GM23338 (cell line): ENCODE data around the gene SORCS2. TPM values are rescaled to one million over a fixed set of nuclear protein-coding genes. Genes with fewer than 3 reads are reported as not detected.

Experiments used
- ATAC-seq: fragments of 200-7000 bp; cut with Tn5 transposase; 3 replicates; pipeline ENCODE4 v1.9.1; 2020
- DNase-seq: peaks from one replicate; pipeline ENCODE4 v3.0.0-alpha.2; 2015; ENCODE audit warnings: low spot score
- H2AFZ ChIP-seq: fragments of 200-600 bp; sonication (generic); 2 replicates; pipeline ENCODE4 v1.8.0; 2016; ENCODE audit warnings: antibody characterized with exemption, mild to moderate bottlenecking, moderate library complexity
- H3F3A ChIP-seq: fragments of 200-600 bp; sonication (generic); replicated peaks from 2 replicates; pipeline ENCODE4 v1.8.0; 2017; ENCODE audit warnings: antibody characterized with exemption, mixed run types, low read depth
- H3K27ac ChIP-seq: fragments of 200-600 bp; sonication (generic); 2 replicates; pipeline ENCODE4 v1.6.1; 2016; ENCODE audit warnings: low read depth
- H3K27me3 ChIP-seq: fragments of 200-600 bp; sonication (generic); 2 replicates; pipeline ENCODE4 v1.8.0; 2016; ENCODE audit warnings: mild to moderate bottlenecking, mixed run types, moderate library complexity; ENCODE audit not compliant: insufficient read depth
- H3K36me3 ChIP-seq: fragments of 200-600 bp; sonication (generic); 2 replicates; pipeline ENCODE4 v1.8.0; 2016; ENCODE audit warnings: mild to moderate bottlenecking; ENCODE audit not compliant: insufficient read depth
- H3K4me1 ChIP-seq: fragments of 200-600 bp; sonication (generic); 2 replicates; pipeline ENCODE4 v1.8.0; 2016; ENCODE audit warnings: mild to moderate bottlenecking, moderate library complexity; ENCODE audit not compliant: insufficient read depth
- H3K4me2 ChIP-seq: fragments of 200-600 bp; sonication (generic); 2 replicates; pipeline ENCODE4 v1.7.1; 2017; ENCODE audit warnings: mixed run types
- H3K4me3 ChIP-seq: fragments of 200-600 bp; sonication (generic); 2 replicates; pipeline ENCODE4 v1.6.1; 2016; ENCODE audit warnings: mixed run types
- H3K79me2 ChIP-seq: fragments of 200-600 bp; sonication (generic); replicated peaks from 2 replicates; pipeline ENCODE4 v1.8.0; 2017; ENCODE audit warnings: mild to moderate bottlenecking; ENCODE audit not compliant: insufficient read depth
- H3K9me2 ChIP-seq: fragments of 200-600 bp; sonication (generic); 2 replicates; pipeline ENCODE4 v1.8.0; 2017; ENCODE audit not compliant: insufficient read depth
- H4K20me1 ChIP-seq: fragments of 200-600 bp; sonication (generic); replicated peaks from 2 replicates; pipeline ENCODE4 v1.8.0; 2017; ENCODE audit warnings: mild to moderate bottlenecking; ENCODE audit not compliant: insufficient read depth
- H3K27ac Mint-ChIP-seq: 2 replicates; pipeline ENCODE4 v1.8.0; 2020; ENCODE audit warnings: inconsistent platforms, mild to moderate bottlenecking, moderate library complexity, mixed read lengths
- H3K27me3 Mint-ChIP-seq: 3 replicates; pipeline ENCODE4 v1.8.0; 2022; ENCODE audit warnings: low read depth, mild to moderate bottlenecking, moderate library complexity, mixed read lengths, inconsistent platforms; ENCODE audit not compliant: insufficient read depth, poor library complexity
- H3K36me3 Mint-ChIP-seq: 3 replicates; pipeline ENCODE4 v1.8.0; 2021; ENCODE audit warnings: low read depth, mild to moderate bottlenecking, inconsistent platforms, moderate library complexity, mixed read lengths
- H3K4me1 Mint-ChIP-seq: 3 replicates; pipeline ENCODE4 v1.8.0; 2020; ENCODE audit warnings: mild to moderate bottlenecking, inconsistent platforms, mixed read lengths
- H3K4me3 Mint-ChIP-seq: 3 replicates; pipeline ENCODE4 v1.8.0; 2021; ENCODE audit warnings: moderate library complexity, mild to moderate bottlenecking, inconsistent platforms, mixed read lengths
- H3K9me3 Mint-ChIP-seq: 3 replicates; pipeline ENCODE4 v1.8.0; 2020; ENCODE audit warnings: moderate library complexity, mild to moderate bottlenecking, inconsistent platforms, mixed read lengths
- CREB1 ChIP-seq: fragments of 250-450 bp; sonication (Bioruptor Pico); IDR thresholded peaks from 2 replicates; pipeline ENCODE4 v1.5.0; 2020; ENCODE audit warnings: low read depth, mild to moderate bottlenecking, moderate library complexity
- EZH2 ChIP-seq: fragments of 200-600 bp; sonication (generic); IDR thresholded peaks from one replicate; pipeline ENCODE4 v1.8.0; 2017; ENCODE audit warnings: antibody characterized with exemption, mild to moderate bottlenecking, low read depth; ENCODE audit not compliant: unreplicated experiment
- JUNB ChIP-seq: IDR thresholded peaks from one replicate; pipeline ENCODE4 v1.6.1; 2016; ENCODE audit warnings: antibody characterized with exemption; ENCODE audit not compliant: unreplicated experiment
- NANOG ChIP-seq: IDR thresholded peaks from 2 replicates; pipeline ENCODE4 v1.6.1; 2016; ENCODE audit warnings: antibody characterized with exemption, borderline replicate concordance
- POLR2AphosphoS5 ChIP-seq: IDR thresholded peaks from 2 replicates; pipeline ENCODE4 v1.6.1; 2016; ENCODE audit warnings: antibody characterized with exemption, low read depth
- ZNF114 ChIP-seq: fragments of 250-450 bp; sonication (Bioruptor Pico); IDR thresholded peaks from 2 replicates; pipeline ENCODE4 v1.5.0; 2020; ENCODE audit warnings: mild to moderate bottlenecking, moderate library complexity
- ZNF331 ChIP-seq: fragments of 250-450 bp; sonication (Bioruptor Pico); IDR thresholded peaks from 2 replicates; pipeline ENCODE4 v1.5.0; 2020; ENCODE audit warnings: low read depth, mild to moderate bottlenecking, moderate library complexity
- polyA plus RNA-seq: library from polyadenylated mRNA; unstranded; fragments of >200 nt; fragmentation: Nextera tagmentation; extraction: Ambion mirVana; gene quantifications from 2 replicates; pipeline ENCODE4 v1.2.1, GENCODE V29; 2016
- total RNA-seq: library from RNA; depleted of rRNA; stranded (reverse); fragments of >200 nt; shearing (Covaris generic); gene quantifications from 2 replicates; pipeline ENCODE4 v1.2.3, GENCODE V29; 2014
- TF ChIP-seq, protein P1 (sequence below), 2 experiments: fragments of 200-600 bp in 1 of 2; sonication (generic) in 1 of 2; conservative IDR thresholded peaks; 2 replicates each; pipeline versions ENCODE4 v1.5.1 to v1.6.1; 2016 to 2017; ENCODE audit warnings: antibody characterized with exemption in 2 of 2, low read depth in 2 of 2, mild to moderate bottlenecking in 2 of 2, moderate library complexity in 1 of 2
- TF ChIP-seq, protein P2 (sequence below): IDR thresholded peaks from one replicate; pipeline ENCODE4 v1.6.1; 2018; ENCODE audit warnings: antibody characterized with exemption; ENCODE audit not compliant: unreplicated experiment
- TF ChIP-seq, protein P3 (sequence below): IDR thresholded peaks from 2 replicates; pipeline ENCODE4 v1.6.1; 2016; ENCODE audit warnings: antibody characterized with exemption
- TF ChIP-seq, protein P4 (sequence below): fragments of 250-450 bp; sonication (Bioruptor Pico); IDR thresholded peaks from 2 replicates; pipeline ENCODE4 v1.5.0; 2020; ENCODE audit warnings: mild to moderate bottlenecking, moderate library complexity

SORCS2 gene
- total and polyA plus RNA-seq, 2 experiments from 2014 or later, result 0.47 to 2.4 TPM

DNA sequence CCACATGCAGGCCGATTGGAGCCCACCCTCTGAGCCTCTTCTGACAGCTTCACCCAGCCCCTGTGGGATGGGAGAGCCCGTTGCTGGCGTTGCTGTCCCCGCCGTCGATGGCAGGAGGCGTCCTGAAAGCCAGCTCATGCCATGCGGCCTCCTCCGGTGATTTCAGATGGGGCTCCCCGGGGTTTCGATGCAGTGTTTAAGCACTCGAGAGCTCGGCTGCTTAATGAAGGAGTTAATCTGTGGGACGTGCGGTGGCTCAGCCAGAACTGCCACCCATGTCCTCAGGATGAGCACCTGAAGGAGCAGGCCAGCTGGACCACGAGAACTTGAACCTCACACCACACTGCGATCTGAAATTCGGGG is 95.6 kb downstream of the SORCS2 start:
- Histone ChIP-seq H2AFZ (no peak overlapping the region), H3F3A (no peaks in the 10 kb centered on the region), H3K4me2 (no peak overlapping the region), H3K4me3 (no peak overlapping the region), H3K4me1 (no peaks in the 10 kb centered on the region), H4K20me1 (no peaks in the 10 kb centered on the region), H3K9me2 (no peaks in the 10 kb centered on the region), H3K27me3 (no peaks in the 10 kb centered on the region), H3K79me2 (no peaks in the 10 kb centered on the region), H3K27ac (no peak overlapping the region), H3K36me3 (no peaks in the 10 kb centered on the region)
- no peaks in the 10 kb centered on the region for H3K9me3 Mint-ChIP-seq
- H3K36me3 Mint-ChIP-seq, result no peaks in the 10 kb centered on the region
- no peak overlapping the region for H3K27ac Mint-ChIP-seq
- DNase-seq, result no peak
- peaks cover 7% of the 10 kb centered on the region for H3K27me3 Mint-ChIP-seq
- no peak overlapping the region for H3K4me3 Mint-ChIP-seq
- TF ChIP-seq, protein P1, sequence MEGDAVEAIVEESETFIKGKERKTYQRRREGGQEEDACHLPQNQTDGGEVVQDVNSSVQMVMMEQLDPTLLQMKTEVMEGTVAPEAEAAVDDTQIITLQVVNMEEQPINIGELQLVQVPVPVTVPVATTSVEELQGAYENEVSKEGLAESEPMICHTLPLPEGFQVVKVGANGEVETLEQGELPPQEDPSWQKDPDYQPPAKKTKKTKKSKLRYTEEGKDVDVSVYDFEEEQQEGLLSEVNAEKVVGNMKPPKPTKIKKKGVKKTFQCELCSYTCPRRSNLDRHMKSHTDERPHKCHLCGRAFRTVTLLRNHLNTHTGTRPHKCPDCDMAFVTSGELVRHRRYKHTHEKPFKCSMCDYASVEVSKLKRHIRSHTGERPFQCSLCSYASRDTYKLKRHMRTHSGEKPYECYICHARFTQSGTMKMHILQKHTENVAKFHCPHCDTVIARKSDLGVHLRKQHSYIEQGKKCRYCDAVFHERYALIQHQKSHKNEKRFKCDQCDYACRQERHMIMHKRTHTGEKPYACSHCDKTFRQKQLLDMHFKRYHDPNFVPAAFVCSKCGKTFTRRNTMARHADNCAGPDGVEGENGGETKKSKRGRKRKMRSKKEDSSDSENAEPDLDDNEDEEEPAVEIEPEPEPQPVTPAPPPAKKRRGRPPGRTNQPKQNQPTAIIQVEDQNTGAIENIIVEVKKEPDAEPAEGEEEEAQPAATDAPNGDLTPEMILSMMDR (conservative IDR thresholded peaks at IDR 0.05; ENCODE audit: low read depth in 2 of 2), result no peak
- TF ChIP-seq EZH2 (no peak), JUNB (no peak), ZNF331 (no peak), POLR2AphosphoS5 (no peak), ZNF114 (CRISPR knock-in tag) (no peak), CREB1 (CRISPR knock-in tag) (no peak), NANOG (no peak)
- TF ChIP-seq, protein P2, sequence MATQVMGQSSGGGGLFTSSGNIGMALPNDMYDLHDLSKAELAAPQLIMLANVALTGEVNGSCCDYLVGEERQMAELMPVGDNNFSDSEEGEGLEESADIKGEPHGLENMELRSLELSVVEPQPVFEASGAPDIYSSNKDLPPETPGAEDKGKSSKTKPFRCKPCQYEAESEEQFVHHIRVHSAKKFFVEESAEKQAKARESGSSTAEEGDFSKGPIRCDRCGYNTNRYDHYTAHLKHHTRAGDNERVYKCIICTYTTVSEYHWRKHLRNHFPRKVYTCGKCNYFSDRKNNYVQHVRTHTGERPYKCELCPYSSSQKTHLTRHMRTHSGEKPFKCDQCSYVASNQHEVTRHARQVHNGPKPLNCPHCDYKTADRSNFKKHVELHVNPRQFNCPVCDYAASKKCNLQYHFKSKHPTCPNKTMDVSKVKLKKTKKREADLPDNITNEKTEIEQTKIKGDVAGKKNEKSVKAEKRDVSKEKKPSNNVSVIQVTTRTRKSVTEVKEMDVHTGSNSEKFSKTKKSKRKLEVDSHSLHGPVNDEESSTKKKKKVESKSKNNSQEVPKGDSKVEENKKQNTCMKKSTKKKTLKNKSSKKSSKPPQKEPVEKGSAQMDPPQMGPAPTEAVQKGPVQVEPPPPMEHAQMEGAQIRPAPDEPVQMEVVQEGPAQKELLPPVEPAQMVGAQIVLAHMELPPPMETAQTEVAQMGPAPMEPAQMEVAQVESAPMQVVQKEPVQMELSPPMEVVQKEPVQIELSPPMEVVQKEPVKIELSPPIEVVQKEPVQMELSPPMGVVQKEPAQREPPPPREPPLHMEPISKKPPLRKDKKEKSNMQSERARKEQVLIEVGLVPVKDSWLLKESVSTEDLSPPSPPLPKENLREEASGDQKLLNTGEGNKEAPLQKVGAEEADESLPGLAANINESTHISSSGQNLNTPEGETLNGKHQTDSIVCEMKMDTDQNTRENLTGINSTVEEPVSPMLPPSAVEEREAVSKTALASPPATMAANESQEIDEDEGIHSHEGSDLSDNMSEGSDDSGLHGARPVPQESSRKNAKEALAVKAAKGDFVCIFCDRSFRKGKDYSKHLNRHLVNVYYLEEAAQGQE, result no peak
- TF ChIP-seq, protein P3, sequence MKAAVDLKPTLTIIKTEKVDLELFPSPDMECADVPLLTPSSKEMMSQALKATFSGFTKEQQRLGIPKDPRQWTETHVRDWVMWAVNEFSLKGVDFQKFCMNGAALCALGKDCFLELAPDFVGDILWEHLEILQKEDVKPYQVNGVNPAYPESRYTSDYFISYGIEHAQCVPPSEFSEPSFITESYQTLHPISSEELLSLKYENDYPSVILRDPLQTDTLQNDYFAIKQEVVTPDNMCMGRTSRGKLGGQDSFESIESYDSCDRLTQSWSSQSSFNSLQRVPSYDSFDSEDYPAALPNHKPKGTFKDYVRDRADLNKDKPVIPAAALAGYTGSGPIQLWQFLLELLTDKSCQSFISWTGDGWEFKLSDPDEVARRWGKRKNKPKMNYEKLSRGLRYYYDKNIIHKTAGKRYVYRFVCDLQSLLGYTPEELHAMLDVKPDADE, result no peak
- TF ChIP-seq, protein P4, sequence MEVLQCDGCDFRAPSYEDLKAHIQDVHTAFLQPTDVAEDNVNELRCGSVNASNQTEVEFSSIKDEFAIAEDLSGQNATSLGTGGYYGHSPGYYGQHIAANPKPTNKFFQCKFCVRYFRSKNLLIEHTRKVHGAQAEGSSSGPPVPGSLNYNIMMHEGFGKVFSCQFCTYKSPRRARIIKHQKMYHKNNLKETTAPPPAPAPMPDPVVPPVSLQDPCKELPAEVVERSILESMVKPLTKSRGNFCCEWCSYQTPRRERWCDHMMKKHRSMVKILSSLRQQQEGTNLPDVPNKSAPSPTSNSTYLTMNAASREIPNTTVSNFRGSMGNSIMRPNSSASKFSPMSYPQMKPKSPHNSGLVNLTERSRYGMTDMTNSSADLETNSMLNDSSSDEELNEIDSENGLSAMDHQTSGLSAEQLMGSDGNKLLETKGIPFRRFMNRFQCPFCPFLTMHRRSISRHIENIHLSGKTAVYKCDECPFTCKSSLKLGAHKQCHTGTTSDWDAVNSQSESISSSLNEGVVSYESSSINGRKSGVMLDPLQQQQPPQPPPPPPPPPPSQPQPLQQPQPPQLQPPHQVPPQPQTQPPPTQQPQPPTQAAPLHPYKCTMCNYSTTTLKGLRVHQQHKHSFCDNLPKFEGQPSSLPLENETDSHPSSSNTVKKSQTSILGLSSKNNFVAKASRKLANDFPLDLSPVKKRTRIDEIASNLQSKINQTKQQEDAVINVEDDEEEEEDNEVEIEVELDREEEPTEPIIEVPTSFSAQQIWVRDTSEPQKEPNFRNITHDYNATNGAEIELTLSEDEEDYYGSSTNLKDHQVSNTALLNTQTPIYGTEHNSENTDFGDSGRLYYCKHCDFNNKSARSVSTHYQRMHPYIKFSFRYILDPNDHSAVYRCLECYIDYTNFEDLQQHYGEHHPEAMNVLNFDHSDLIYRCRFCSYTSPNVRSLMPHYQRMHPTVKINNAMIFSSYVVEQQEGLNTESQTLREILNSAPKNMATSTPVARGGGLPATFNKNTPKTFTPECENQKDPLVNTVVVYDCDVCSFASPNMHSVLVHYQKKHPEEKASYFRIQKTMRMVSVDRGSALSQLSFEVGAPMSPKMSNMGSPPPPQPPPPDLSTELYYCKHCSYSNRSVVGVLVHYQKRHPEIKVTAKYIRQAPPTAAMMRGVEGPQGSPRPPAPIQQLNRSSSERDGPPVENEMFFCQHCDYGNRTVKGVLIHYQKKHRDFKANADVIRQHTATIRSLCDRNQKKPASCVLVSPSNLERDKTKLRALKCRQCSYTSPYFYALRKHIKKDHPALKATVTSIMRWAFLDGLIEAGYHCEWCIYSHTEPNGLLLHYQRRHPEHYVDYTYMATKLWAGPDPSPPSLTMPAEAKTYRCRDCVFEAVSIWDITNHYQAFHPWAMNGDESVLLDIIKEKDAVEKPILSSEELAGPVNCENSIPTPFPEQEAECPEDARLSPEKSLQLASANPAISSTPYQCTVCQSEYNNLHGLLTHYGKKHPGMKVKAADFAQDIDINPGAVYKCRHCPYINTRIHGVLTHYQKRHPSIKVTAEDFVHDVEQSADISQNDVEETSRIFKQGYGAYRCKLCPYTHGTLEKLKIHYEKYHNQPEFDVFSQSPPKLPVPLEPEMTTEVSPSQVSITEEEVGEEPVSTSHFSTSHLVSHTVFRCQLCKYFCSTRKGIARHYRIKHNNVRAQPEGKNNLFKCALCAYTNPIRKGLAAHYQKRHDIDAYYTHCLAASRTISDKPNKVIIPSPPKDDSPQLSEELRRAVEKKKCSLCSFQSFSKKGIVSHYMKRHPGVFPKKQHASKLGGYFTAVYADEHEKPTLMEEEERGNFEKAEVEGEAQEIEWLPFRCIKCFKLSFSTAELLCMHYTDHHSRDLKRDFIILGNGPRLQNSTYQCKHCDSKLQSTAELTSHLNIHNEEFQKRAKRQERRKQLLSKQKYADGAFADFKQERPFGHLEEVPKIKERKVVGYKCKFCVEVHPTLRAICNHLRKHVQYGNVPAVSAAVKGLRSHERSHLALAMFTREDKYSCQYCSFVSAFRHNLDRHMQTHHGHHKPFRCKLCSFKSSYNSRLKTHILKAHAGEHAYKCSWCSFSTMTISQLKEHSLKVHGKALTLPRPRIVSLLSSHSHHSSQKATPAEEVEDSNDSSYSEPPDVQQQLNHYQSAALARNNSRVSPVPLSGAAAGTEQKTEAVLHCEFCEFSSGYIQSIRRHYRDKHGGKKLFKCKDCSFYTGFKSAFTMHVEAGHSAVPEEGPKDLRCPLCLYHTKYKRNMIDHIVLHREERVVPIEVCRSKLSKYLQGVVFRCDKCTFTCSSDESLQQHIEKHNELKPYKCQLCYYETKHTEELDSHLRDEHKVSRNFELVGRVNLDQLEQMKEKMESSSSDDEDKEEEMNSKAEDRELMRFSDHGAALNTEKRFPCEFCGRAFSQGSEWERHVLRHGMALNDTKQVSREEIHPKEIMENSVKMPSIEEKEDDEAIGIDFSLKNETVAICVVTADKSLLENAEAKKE, result no peak
- ATAC-seq, result no peak
- no peaks in the 10 kb centered on the region for H3K4me1 Mint-ChIP-seq
